Measurements from ENCODE around the gene CEP290.
"Not testable (repeated sequence)": the region's sequence is repeated elsewhere in the genome, so short reads cannot be mapped to it uniquely, and the experiment has no call there.

The CEP290 gene

DNA sequence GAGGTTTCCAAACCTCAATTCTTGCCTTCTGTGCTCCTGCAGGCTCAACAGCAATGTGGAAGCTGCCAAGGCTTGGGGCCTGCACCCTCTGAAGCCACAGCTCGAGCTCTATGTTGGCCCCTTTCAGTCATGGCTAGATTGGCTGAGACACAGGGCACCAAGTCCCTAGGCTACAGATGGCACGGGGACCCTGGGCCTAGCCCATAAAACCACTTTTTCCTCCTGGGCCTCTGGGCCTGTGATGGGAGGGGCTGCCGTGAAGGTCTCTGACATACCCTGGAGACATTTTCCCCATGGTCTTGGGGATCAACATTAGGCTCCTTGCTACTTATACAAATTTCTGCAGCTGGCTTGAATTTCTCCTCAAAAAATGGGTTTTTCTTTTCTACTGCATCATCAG, 110.7 kb downstream of the CEP290 start:
- not testable (repeated sequence) for H3K9me3 ChIP-seq (ENCODE audit: control insufficient read depth in 2 of 2, low read length in 2 of 2); H3K4me1 ChIP-seq (ENCODE audit: control insufficient read depth in 2 of 2, insufficient read depth in 2 of 2, low read length in 2 of 2); H3K36me3 ChIP-seq (ENCODE audit: control insufficient read depth in 2 of 2, insufficient read depth in 2 of 2, low read length in 2 of 2); H3K27ac ChIP-seq (ENCODE audit: low read depth in 2 of 2, low read length in 2 of 2); H3K9ac ChIP-seq (ENCODE audit: low read depth in 1 of 2, low read length in 2 of 2); H3K4me3 ChIP-seq (ENCODE audit: low read length in 2 of 2); H3K27me3 ChIP-seq (ENCODE audit: control insufficient read depth in 2 of 2, insufficient read depth in 2 of 2, low read length in 2 of 2)

DNA sequence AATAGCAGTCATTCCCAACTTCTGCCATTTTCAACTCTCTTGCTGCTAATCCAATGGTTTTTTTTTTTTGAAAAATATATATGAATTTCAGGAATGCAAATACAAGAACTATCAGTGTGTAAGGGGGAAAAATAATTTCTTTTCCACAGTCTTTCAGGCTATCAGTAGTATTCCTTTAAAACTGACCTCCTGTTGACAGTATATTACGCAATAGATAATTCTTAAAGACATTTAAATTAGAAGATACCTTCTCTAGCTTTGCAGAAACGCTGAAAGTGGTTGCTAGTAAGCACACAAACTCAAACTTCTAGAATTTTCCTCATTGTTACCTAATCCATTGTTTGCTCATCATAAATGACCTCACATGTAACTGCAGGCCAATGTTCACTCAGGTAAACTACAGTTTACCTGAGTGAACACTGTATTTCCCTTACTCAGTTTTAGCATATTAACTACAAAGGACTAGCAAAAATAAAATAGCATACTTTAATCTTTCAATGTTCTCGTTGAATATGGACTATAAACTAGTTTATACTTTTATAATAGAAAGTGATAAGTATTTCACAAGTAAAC, 112.7 kb downstream of the CEP290 start, which contains the start of gene C12orf50:
TSS of gene C12orf50 (minus strand) at position 309 of the 573 bp plus-strand sequence. CDS start 2,439 bp downstream, outside the sequence.
- Histone ChIP-seq H3K9ac (ENCODE audit: low read depth in 1 of 2, low read length in 2 of 2) (no peak within 1 kb of the TSS), H3K9me3 (ENCODE audit: control insufficient read depth in 2 of 2, low read length in 2 of 2) (no peaks in the 10 kb centered on the region), H3K4me3 (ENCODE audit: low read length in 2 of 2) (no peak within 1 kb of the TSS), H3K4me1 (ENCODE audit: control insufficient read depth in 2 of 2, insufficient read depth in 2 of 2, low read length in 2 of 2) (no peaks in the 10 kb centered on the region), H3K36me3 (ENCODE audit: control insufficient read depth in 2 of 2, insufficient read depth in 2 of 2, low read length in 2 of 2) (no peaks in the 10 kb centered on the region), H3K27ac (ENCODE audit: low read depth in 2 of 2, low read length in 2 of 2) (no peak within 1 kb of the TSS), H3K27me3 (ENCODE audit: control insufficient read depth in 2 of 2, insufficient read depth in 2 of 2, low read length in 2 of 2) (no peaks in the 10 kb centered on the region)

GRCh38 chr12:88026196-88026595, 115.7 kb downstream of the CEP290 start:
- no peak overlapping the region for H3K4me3 ChIP-seq (ENCODE audit: low read length in 2 of 2)
- H3K36me3 ChIP-seq (ENCODE audit: control insufficient read depth in 2 of 2, insufficient read depth in 2 of 2, low read length in 2 of 2) = no peaks in the 10 kb centered on the region
- H3K27ac ChIP-seq (ENCODE audit: low read depth in 2 of 2, low read length in 2 of 2) = no peak overlapping the region
- H3K4me1 ChIP-seq (ENCODE audit: control insufficient read depth in 2 of 2, insufficient read depth in 2 of 2, low read length in 2 of 2) = no peaks in the 10 kb centered on the region
- no peak overlapping the region for H3K9ac ChIP-seq (ENCODE audit: low read depth in 1 of 2, low read length in 2 of 2)
- H3K9me3 ChIP-seq (ENCODE audit: control insufficient read depth in 2 of 2, low read length in 2 of 2) = no peaks in the 10 kb centered on the region
- no peaks in the 10 kb centered on the region for H3K27me3 ChIP-seq (ENCODE audit: control insufficient read depth in 2 of 2, insufficient read depth in 2 of 2, low read length in 2 of 2)

DNA sequence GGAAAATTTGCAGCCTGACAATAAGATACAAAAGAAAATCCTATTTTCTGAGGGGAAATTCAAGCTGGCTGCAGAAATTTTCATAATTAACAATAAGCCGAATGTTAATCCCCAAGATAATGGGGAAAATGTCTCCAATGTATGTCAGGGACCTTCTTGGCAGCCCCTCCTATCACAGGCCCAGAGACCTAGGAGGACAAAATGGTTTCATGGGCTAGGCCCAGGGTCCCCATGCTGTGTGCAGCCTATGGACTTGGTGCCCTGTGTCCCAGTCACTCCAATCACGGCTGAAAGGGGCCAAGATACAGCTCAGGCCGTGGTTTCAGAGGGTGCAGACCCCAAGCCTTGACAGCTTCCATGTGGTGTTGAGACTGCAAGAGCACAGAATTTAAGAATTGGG, 123.9 kb downstream of the CEP290 start:
- H3K36me3 ChIP-seq (ENCODE audit: control insufficient read depth in 2 of 2, insufficient read depth in 2 of 2, low read length in 2 of 2) = no peaks in the 10 kb centered on the region
- no peaks in the 10 kb centered on the region for H3K4me1 ChIP-seq (ENCODE audit: control insufficient read depth in 2 of 2, insufficient read depth in 2 of 2, low read length in 2 of 2)
- H3K4me3 ChIP-seq (ENCODE audit: low read length in 2 of 2) = no peak overlapping the region
- H3K9ac ChIP-seq (ENCODE audit: low read depth in 1 of 2, low read length in 2 of 2) = no peak overlapping the region
- H3K27me3 ChIP-seq (ENCODE audit: control insufficient read depth in 2 of 2, insufficient read depth in 2 of 2, low read length in 2 of 2) = no peaks in the 10 kb centered on the region
- no peak overlapping the region for H3K27ac ChIP-seq (ENCODE audit: low read depth in 2 of 2, low read length in 2 of 2)
- H3K9me3 ChIP-seq (ENCODE audit: control insufficient read depth in 2 of 2, low read length in 2 of 2) = peaks cover 0 to 5% of the 10 kb centered on the region in 2 donors

DNA sequence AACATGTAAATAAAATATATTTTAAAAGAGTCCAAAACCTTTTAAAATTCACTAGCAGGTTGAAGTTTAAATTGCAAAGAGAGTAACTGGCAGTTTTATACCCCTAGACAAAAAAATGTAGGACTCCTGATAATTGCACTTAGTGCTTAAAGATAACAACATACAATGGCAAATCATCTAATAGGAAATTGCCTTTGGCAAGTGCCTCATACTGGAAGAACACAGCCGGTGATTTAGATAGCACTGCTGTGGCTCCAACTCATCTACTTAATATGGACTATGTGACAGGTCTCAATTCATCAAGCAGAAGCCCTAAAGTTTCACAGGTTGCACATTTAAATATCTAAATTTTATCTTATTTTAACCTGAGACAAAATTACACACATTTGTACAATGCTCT, 126.1 kb downstream of the CEP290 start:
- no peaks in the 10 kb centered on the region for H3K27me3 ChIP-seq (ENCODE audit: control insufficient read depth in 2 of 2, insufficient read depth in 2 of 2, low read length in 2 of 2)
- no peak overlapping the region for H3K27ac ChIP-seq (ENCODE audit: low read depth in 2 of 2, low read length in 2 of 2)
- no peak overlapping the region for H3K4me3 ChIP-seq (ENCODE audit: low read length in 2 of 2)
- H3K36me3 ChIP-seq (ENCODE audit: control insufficient read depth in 2 of 2, insufficient read depth in 2 of 2, low read length in 2 of 2) = no peaks in the 10 kb centered on the region
- H3K9ac ChIP-seq (ENCODE audit: low read depth in 1 of 2, low read length in 2 of 2) = no peak overlapping the region
- H3K4me1 ChIP-seq (ENCODE audit: control insufficient read depth in 2 of 2, insufficient read depth in 2 of 2, low read length in 2 of 2) = no peaks in the 10 kb centered on the region
- peaks cover 0 to 5% of the 10 kb centered on the region in 2 donors for H3K9me3 ChIP-seq (ENCODE audit: control insufficient read depth in 2 of 2, low read length in 2 of 2)

GRCh38 chr12:88011755-88012154, 130.1 kb downstream of the CEP290 start:
- Histone ChIP-seq H3K4me3 (ENCODE audit: low read length in 2 of 2) (no peak overlapping the region), H3K27ac (ENCODE audit: low read depth in 2 of 2, low read length in 2 of 2) (no peak overlapping the region), H3K9ac (ENCODE audit: low read depth in 1 of 2, low read length in 2 of 2) (no peak overlapping the region), H3K9me3 (ENCODE audit: control insufficient read depth in 2 of 2, low read length in 2 of 2) (no peaks in the 10 kb centered on the region), H3K4me1 (ENCODE audit: control insufficient read depth in 2 of 2, insufficient read depth in 2 of 2, low read length in 2 of 2) (no peaks in the 10 kb centered on the region), H3K27me3 (ENCODE audit: control insufficient read depth in 2 of 2, insufficient read depth in 2 of 2, low read length in 2 of 2) (no peaks in the 10 kb centered on the region), H3K36me3 (ENCODE audit: control insufficient read depth in 2 of 2, insufficient read depth in 2 of 2, low read length in 2 of 2) (no peaks in the 10 kb centered on the region)

GRCh38 chr12:88006351-88006750, 135.5 kb downstream of the CEP290 start:
- Histone ChIP-seq H3K9ac (ENCODE audit: low read depth in 1 of 2, low read length in 2 of 2) (no peak overlapping the region), H3K4me1 (ENCODE audit: control insufficient read depth in 2 of 2, insufficient read depth in 2 of 2, low read length in 2 of 2) (no peaks in the 10 kb centered on the region), H3K4me3 (ENCODE audit: low read length in 2 of 2) (no peak overlapping the region), H3K36me3 (ENCODE audit: control insufficient read depth in 2 of 2, insufficient read depth in 2 of 2, low read length in 2 of 2) (no peaks in the 10 kb centered on the region), H3K27me3 (ENCODE audit: control insufficient read depth in 2 of 2, insufficient read depth in 2 of 2, low read length in 2 of 2) (no peaks in the 10 kb centered on the region), H3K27ac (ENCODE audit: low read depth in 2 of 2, low read length in 2 of 2) (no peak overlapping the region), H3K9me3 (ENCODE audit: control insufficient read depth in 2 of 2, low read length in 2 of 2) (no peaks in the 10 kb centered on the region)

DNA sequence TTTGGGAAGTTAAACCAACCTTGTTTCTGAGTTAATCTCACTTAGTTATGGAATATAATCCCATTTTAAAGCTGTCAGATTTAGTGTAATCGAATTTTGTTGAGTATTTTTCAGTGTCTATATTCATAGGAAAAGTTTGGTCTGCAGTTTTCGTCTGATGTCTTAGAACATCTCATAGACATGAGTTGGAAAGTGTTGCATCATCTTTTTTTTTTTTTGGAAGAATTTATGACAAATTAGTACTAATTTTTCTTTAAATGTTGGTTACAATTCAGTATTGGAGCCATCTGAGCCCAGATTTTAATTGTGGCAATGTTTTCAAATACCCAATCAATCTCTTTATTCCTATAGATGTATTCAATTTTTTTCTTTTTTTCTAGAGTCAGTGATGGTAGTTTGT, 140.6 kb downstream of the CEP290 start:
- Histone ChIP-seq H3K36me3 (ENCODE audit: control insufficient read depth in 2 of 2, insufficient read depth in 2 of 2, low read length in 2 of 2) (no peaks in the 10 kb centered on the region), H3K9me3 (ENCODE audit: control insufficient read depth in 2 of 2, low read length in 2 of 2) (no peaks in the 10 kb centered on the region), H3K9ac (ENCODE audit: low read depth in 1 of 2, low read length in 2 of 2) (no peak overlapping the region), H3K27me3 (ENCODE audit: control insufficient read depth in 2 of 2, insufficient read depth in 2 of 2, low read length in 2 of 2) (no peaks in the 10 kb centered on the region), H3K4me1 (ENCODE audit: control insufficient read depth in 2 of 2, insufficient read depth in 2 of 2, low read length in 2 of 2) (no peaks in the 10 kb centered on the region), H3K4me3 (ENCODE audit: low read length in 2 of 2) (no peak overlapping the region), H3K27ac (ENCODE audit: low read depth in 2 of 2, low read length in 2 of 2) (no peak overlapping the region)

All from mucosa of rectum (tissue), 2 donors.